ENCODE results near the gene MAP6.

DNA sequence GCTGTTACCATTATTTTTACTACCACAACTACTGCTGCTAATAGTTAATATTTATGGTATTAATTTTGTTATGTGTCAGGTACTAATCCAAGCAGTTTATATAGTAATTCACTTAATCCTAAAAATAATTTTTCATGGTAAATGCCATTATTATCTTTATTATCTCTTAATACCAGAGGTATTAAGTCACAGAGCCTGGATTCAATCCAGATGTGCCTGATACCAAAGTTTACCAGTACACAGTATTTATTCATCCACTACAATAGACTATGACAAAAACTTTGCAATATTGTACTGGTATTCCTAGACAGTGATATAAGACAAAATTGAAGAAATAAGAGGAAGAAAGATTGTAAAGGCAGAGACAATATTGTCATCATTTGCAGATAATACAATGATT is 24.5 kb downstream of the MAP6 start:
- TF ChIP-seq, protein P1, sequence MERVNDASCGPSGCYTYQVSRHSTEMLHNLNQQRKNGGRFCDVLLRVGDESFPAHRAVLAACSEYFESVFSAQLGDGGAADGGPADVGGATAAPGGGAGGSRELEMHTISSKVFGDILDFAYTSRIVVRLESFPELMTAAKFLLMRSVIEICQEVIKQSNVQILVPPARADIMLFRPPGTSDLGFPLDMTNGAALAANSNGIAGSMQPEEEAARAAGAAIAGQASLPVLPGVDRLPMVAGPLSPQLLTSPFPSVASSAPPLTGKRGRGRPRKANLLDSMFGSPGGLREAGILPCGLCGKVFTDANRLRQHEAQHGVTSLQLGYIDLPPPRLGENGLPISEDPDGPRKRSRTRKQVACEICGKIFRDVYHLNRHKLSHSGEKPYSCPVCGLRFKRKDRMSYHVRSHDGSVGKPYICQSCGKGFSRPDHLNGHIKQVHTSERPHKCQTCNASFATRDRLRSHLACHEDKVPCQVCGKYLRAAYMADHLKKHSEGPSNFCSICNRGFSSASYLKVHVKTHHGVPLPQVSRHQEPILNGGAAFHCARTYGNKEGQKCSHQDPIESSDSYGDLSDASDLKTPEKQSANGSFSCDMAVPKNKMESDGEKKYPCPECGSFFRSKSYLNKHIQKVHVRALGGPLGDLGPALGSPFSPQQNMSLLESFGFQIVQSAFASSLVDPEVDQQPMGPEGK (CRISPR knock-in tag; IDR thresholded peaks at IDR 0.05; ENCODE audit: borderline replicate concordance) = no peak
- TF ChIP-seq, protein P2, sequence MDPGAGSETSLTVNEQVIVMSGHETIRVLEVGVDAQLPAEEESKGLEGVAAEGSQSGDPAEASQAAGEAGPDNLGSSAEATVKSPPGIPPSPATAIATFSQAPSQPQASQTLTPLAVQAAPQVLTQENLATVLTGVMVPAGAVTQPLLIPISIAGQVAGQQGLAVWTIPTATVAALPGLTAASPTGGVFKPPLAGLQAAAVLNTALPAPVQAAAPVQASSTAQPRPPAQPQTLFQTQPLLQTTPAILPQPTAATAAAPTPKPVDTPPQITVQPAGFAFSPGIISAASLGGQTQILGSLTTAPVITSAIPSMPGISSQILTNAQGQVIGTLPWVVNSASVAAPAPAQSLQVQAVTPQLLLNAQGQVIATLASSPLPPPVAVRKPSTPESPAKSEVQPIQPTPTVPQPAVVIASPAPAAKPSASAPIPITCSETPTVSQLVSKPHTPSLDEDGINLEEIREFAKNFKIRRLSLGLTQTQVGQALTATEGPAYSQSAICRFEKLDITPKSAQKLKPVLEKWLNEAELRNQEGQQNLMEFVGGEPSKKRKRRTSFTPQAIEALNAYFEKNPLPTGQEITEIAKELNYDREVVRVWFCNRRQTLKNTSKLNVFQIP (CRISPR knock-in tag; IDR thresholded peaks at IDR 0.05; ENCODE audit: borderline replicate concordance, low read depth) = no peak
- TF ChIP-seq ZC3H10 (CRISPR knock-in tag; IDR thresholded peaks at IDR 0.05) (no peak), CSDC2 (CRISPR knock-in tag; IDR thresholded peaks at IDR 0.05) (no peak), ZFP3 (CRISPR knock-in tag; IDR thresholded peaks at IDR 0.05) (no peak)

All from SK-N-SH treated with all-trans-retinoic acid at 6 μM for 48 hours (cell line).